Epithelial cell of esophagus (primary cell): ENCODE data around the gene HIF1A.
A peak's percentile ranks its signal among the peaks of the same experiment; 100 is the strongest.

Experiments used
- DNase-seq: peaks from one replicate; pipeline ENCODE4 v3.0.0; 2010; ENCODE audit warnings: low read depth
- H3K4me3 ChIP-seq: 2 replicates; pipeline ENCODE4 v1.5.1; 2011; ENCODE audit warnings: mild to moderate bottlenecking, low read length, control low read depth
- TF ChIP-seq, protein P1 (sequence below): IDR thresholded peaks from 2 replicates; pipeline ENCODE4 v1.5.1; 2011; ENCODE audit warnings: low read depth, mild to moderate bottlenecking, low read length, control low read depth, inconsistent platforms; ENCODE audit not compliant: insufficient read depth; ENCODE audit errors: missing control alignments

Gene HIF1A

DNA sequence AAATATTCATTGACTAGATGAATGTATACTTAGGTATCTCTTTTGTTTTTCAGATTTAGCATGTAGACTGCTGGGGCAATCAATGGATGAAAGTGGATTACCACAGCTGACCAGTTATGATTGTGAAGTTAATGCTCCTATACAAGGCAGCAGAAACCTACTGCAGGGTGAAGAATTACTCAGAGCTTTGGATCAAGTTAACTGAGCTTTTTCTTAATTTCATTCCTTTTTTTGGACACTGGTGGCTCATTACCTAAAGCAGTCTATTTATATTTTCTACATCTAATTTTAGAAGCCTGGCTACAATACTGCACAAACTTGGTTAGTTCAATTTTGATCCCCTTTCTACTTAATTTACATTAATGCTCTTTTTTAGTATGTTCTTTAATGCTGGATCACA lies 51.6 kb downstream of the HIF1A start:
- no peak overlapping the region for H3K4me3 ChIP-seq

DNA sequence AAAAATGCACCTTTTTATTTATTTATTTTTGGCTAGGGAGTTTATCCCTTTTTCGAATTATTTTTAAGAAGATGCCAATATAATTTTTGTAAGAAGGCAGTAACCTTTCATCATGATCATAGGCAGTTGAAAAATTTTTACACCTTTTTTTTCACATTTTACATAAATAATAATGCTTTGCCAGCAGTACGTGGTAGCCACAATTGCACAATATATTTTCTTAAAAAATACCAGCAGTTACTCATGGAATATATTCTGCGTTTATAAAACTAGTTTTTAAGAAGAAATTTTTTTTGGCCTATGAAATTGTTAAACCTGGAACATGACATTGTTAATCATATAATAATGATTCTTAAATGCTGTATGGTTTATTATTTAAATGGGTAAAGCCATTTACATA lies 52.0 kb downstream of the HIF1A start:
- TF ChIP-seq, protein P1, sequence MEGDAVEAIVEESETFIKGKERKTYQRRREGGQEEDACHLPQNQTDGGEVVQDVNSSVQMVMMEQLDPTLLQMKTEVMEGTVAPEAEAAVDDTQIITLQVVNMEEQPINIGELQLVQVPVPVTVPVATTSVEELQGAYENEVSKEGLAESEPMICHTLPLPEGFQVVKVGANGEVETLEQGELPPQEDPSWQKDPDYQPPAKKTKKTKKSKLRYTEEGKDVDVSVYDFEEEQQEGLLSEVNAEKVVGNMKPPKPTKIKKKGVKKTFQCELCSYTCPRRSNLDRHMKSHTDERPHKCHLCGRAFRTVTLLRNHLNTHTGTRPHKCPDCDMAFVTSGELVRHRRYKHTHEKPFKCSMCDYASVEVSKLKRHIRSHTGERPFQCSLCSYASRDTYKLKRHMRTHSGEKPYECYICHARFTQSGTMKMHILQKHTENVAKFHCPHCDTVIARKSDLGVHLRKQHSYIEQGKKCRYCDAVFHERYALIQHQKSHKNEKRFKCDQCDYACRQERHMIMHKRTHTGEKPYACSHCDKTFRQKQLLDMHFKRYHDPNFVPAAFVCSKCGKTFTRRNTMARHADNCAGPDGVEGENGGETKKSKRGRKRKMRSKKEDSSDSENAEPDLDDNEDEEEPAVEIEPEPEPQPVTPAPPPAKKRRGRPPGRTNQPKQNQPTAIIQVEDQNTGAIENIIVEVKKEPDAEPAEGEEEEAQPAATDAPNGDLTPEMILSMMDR, result no peak
- DNase-seq, result no peak
- no peak overlapping the region for H3K4me3 ChIP-seq

More for the DNA sequence above, 51.6 kb downstream of the HIF1A start:
- TF ChIP-seq, protein P1, result no peak
- no peak for DNase-seq

DNA sequence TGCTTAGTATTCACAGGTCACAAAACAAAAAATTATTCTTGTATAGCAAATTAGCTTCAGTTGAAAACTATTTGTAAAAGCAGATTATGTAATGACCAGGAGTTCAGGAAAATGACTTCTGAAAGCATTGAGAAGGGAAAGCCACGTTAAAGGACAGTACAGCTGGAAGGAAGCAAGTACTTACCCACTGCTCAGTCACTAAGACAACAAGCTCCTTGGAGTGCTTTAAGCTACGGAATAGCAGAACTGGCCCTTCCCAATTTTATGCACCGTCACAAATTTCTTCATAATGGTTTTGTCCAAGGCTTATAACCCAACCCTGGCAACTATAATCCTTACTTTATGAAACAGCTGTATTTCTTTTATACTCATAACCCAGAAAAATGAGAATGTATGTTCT lies 54.0 kb downstream of the HIF1A start:
- peak; percentile 37 for DNase-seq
- TF ChIP-seq, protein P1, result no peak
- H3K4me3 ChIP-seq, result peak overlapping the region; percentile 47

DNA sequence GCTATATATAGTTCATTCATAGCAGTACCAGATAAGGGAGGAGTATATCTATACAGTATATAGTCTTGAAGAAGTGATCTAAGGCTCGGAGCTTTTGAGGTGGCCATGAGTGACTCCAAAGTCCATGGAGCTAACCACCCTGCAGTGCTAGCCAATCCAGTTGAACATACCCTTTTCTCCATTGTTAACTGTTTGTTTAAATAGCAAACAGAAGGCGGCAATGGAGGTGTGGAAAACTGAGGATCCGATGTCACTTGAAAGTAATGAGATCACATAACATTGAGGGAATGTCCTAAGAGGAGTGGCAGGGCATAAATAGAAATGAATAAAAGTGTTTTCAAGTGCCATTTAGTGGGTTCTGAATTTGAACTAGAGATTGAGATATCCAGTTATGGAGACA lies 54.6 kb downstream of the HIF1A start:
- peak overlapping the region; percentile 47 for H3K4me3 ChIP-seq
- peak; percentile 41 for DNase-seq
- TF ChIP-seq, protein P1, result no peak

DNA sequence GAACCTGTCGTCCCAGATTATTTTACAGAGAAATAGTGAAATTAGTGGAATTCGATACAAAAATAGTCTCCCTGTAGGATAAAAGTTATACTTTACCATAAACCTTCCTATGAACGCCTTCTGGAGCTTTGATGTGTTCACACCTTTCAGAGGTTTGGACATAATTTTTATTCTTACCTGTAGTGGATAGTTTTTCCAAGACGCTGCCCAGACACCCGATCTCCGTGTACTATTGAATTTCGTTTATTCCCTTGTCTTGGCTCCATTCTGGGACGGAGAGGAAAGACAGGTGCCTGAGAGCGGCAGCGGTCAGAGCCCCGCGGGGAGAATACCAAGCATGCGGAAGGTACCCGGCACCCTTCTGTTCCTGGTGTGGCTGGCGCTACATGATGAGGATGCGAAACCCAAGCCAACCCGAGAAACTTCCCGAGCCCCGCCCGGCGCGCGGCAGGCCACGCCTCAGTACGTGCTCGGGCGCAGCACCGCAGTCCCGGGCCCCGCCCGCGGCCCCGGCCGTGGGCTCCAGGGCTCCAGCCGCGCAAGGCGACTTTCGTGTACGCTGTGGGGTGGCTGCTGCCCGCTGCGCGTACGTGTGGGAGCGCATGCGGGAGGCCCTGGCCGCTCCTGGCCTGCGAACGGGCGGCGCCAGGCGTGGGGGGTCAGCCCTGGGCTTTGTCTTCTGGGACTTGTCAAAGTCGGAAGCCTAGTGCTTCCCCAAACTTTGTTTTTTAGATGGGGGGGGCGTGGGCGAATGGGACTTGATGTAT lies 55.6 kb downstream of the HIF1A start:
- TF ChIP-seq, protein P1, result no peak
- peak overlapping the region; percentile 65 for H3K4me3 ChIP-seq
- DNase-seq, result peak; percentile 94

DNA sequence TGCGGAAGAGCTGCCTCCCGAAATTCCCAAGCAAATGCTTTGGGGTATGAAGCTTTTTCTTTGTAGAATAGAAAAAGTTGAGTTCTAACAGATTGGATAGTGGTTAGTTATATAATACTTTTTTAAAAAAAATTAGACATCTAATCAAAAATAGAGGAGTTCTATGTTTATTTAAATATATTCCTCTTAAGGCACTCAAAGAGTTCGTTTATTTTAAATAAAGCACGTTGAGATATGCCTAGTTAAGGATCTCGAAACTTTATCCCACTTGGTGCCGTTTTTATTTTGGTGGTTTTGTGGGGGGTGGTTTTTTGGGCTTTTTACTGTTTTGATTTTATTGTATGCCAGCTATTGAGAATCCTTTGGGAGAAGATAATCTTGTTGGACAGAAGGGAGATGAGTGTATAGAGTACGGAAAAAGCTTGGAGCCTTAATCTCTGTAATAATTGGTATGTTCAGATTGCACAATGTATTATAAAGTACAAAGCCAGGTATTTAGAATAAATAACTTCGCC lies 56.2 kb downstream of the HIF1A start:
- TF ChIP-seq, protein P1, result no peak
- H3K4me3 ChIP-seq, result peak overlapping the region; percentile 65
- no peak for DNase-seq

DNA sequence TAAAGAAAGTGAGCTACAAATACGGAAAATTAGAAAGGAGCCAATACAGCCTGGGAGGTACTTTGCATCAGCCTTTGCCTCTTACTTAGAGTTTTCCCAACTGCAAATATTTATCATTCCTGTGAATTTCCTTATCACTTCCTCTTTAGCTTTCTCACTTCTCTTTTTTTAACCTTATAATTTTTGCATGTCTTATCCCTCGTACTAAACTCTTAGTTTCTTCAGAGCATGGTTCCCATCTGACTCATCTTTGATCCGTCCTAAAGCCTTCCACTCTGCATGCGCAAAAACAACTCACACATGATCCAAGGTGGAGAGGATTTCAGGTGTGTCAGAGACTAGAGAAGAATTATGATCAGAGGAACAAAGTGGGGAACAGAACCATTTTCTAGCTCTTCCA lies 57.3 kb downstream of the HIF1A start:
- TF ChIP-seq, protein P1, result no peak
- no peak overlapping the region for H3K4me3 ChIP-seq
- DNase-seq, result peak; percentile 64
